Measurements from ENCODE around the gene LRIG1. TPM values are rescaled to one million over a fixed set of nuclear protein-coding genes. Genes with fewer than 3 reads are reported as not detected.

Gene LRIG1
- total RNA-seq, 1 experiment from 2014 or later = 16.0 TPM

- Histone ChIP-seq H3K9me3 (replicated peaks) (no peaks in the 10 kb centered on the region), H3K27ac (no peak overlapping the region), H3K4me1 (replicated peaks) (no peaks in the 10 kb centered on the region), H3K27me3 (replicated peaks) (no peaks in the 10 kb centered on the region), H3K36me3 (no peaks in the 10 kb centered on the region), H3K4me3 (no peak overlapping the region)
- no peak for DNase-seq (ENCODE audit: low read depth in 1 of 2, low spot score in 2 of 2)
These were observed 19.9 kb upstream of the LRIG1 start for GRCh38 chr3:66520724-66521123.

DNA sequence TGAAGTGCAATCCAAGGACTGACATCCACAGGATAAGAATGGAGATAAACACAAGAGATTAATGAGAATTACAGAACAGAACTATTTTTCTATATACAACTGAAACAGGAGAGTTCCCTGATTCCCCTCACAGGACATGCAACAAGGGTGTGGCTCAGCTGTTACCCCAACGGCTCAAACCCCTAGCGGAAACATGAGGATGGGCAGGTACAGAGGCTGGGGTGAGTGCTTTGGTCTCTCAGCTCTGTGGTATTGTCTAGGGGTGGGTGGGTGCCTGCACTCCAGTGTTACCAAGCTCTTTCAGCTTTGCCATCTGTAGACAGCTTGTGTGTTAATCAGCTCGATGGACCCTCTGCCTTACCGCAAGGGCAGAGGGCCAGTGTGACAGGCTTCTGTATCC lies 17.8 kb upstream of the LRIG1 start:
- Histone ChIP-seq H3K27me3 (replicated peaks) (no peaks in the 10 kb centered on the region), H3K4me3 (no peak overlapping the region), H3K9me3 (replicated peaks) (no peaks in the 10 kb centered on the region), H3K36me3 (no peaks in the 10 kb centered on the region), H3K27ac (no peak overlapping the region), H3K4me1 (replicated peaks) (no peaks in the 10 kb centered on the region)
- no peak for DNase-seq (ENCODE audit: low read depth in 1 of 2, low spot score in 2 of 2)

DNA sequence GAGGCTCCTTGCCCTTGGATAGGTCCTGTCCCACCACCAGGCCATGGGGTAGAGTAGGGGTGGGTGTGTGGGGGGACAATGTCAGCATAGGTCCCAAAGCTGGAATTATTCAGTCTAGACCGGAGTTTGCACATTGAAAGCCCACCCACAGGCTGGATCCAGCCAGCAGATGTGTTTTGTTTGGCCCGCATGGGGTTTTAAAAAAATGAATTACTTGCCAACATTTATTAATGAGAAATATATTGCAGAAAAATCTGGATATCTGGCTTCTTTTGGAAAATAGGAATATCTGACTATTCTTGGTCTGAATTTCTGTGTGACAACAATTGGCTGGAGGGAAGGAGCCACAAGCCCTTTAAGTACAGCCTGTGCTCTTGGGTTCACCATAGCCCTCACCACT lies 17.3 kb upstream of the LRIG1 start:
- H3K27ac ChIP-seq = no peak overlapping the region
- H3K9me3 ChIP-seq (replicated peaks) = no peaks in the 10 kb centered on the region
- H3K4me3 ChIP-seq = no peak overlapping the region
- DNase-seq (ENCODE audit: low read depth in 1 of 2, low spot score in 2 of 2) = no peak
- no peaks in the 10 kb centered on the region for H3K27me3 ChIP-seq (replicated peaks)
- H3K4me1 ChIP-seq (replicated peaks) = no peaks in the 10 kb centered on the region
- H3K36me3 ChIP-seq = no peaks in the 10 kb centered on the region

DNA sequence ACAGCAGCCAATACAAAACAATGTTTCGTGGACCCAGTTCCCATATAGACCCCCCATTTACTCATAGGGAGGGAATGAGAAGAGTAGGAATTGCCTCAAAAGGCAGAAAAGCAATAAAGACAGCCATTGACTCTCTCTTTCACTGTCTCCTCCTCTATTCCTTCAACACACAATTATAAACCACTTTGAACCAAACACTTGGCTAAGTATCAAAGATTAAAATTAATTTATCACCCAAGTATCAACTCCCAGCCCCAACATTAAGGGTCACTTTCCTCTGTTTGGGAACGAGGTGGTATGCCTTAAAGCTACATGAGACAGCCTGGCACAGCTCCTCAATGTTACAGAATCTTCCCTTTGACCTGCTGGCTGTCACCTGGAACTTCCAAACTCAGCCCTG lies 16.4 kb upstream of the LRIG1 start:
- H3K27ac ChIP-seq = no peak overlapping the region
- no peaks in the 10 kb centered on the region for H3K4me1 ChIP-seq (replicated peaks)
- H3K27me3 ChIP-seq (replicated peaks) = no peaks in the 10 kb centered on the region
- H3K36me3 ChIP-seq = no peaks in the 10 kb centered on the region
- H3K9me3 ChIP-seq (replicated peaks) = no peaks in the 10 kb centered on the region
- DNase-seq (ENCODE audit: low read depth in 1 of 2, low spot score in 2 of 2) = no peak
- no peak overlapping the region for H3K4me3 ChIP-seq

GRCh38 chr3:66508461-66508860 lies 7.6 kb upstream of the LRIG1 start:
- H3K4me3 ChIP-seq = no peak overlapping the region
- no peaks in the 10 kb centered on the region for H3K36me3 ChIP-seq
- no peaks in the 10 kb centered on the region for H3K27me3 ChIP-seq (replicated peaks)
- H3K27ac ChIP-seq = no peak overlapping the region
- no peaks in the 10 kb centered on the region for H3K4me1 ChIP-seq (replicated peaks)
- no peak for DNase-seq (ENCODE audit: low read depth in 1 of 2, low spot score in 2 of 2)
- H3K9me3 ChIP-seq (replicated peaks) = no peaks in the 10 kb centered on the region

DNA sequence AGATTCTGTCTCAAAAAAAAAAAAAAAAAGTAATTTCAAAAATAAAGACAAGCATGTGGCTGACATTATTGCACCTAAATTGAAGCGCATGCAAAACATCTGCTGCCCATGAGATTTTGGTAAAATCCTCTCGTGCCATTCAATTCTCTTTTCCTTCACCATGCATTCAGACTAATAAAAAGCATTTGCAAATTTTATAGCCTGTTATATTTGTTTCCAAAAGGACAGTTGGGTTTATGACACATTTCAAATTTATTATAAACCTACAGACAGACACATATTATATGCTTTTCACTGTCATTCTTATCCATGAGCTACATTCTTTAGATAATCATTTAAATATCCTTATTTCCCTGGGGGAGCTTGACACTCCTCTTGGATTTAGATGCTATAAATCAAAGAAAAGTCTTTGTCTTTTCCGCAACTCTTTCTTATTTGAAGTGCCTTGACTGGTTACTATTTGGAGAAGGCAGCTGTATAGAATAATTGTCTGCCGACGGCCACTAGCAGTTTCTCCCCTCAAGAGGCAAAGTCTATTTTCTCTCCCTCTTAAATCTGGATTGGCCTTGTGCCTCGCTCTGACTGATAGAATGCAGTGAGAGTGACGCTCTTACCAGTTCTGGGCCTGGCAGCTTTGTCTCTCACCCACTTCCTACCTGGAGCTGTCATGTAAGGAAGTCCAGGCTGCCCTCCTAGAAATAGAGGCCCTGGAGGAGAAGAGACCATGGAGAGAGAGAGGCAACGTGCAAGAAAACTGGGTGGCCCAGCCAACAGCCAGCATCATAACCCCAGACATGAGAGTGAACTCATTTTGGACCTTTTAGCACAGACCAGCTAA lies 6.8 kb upstream of the LRIG1 start:
- no peak for DNase-seq (ENCODE audit: low read depth in 1 of 2, low spot score in 2 of 2)
- no peaks in the 10 kb centered on the region for H3K27me3 ChIP-seq (replicated peaks)
- no peak overlapping the region for H3K4me3 ChIP-seq
- H3K27ac ChIP-seq = no peak overlapping the region
- no peaks in the 10 kb centered on the region for H3K9me3 ChIP-seq (replicated peaks)
- no peaks in the 10 kb centered on the region for H3K36me3 ChIP-seq
- no peaks in the 10 kb centered on the region for H3K4me1 ChIP-seq (replicated peaks)

DNA sequence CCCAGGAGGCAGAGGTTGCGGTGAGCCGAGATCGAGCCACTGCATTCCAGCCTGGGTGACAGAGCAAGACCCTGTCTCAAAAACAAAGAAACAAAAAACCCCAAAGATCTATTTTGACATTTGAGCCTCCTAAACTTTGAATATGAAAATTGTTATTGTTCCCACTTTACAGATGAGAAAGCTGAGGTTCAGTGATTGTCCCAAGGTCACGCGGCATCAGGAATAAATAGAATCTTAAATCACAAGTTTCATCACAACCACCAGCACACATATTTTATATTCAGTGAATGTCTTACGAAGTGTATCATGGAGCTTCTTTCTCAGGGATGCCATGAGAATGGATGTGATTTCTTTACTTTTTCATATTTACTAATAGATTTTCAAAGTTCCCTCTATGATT lies 5.3 kb upstream of the LRIG1 start:
- Histone ChIP-seq H3K27me3 (replicated peaks) (no peaks in the 10 kb centered on the region), H3K4me3 (no peak overlapping the region), H3K4me1 (replicated peaks) (peaks cover 4% of the 10 kb centered on the region), H3K27ac (no peak overlapping the region), H3K9me3 (replicated peaks) (no peaks in the 10 kb centered on the region), H3K36me3 (no peaks in the 10 kb centered on the region)
- DNase-seq (ENCODE audit: low read depth in 1 of 2, low spot score in 2 of 2) = no peak

GRCh38 chr3:66504850-66505641 lies 4.2 kb upstream of the LRIG1 start:
- Histone ChIP-seq H3K27me3 (replicated peaks) (no peaks in the 10 kb centered on the region), H3K4me1 (replicated peaks) (peaks cover 10% of the 10 kb centered on the region), H3K27ac (no peak overlapping the region), H3K4me3 (no peak overlapping the region), H3K36me3 (peaks cover 7% of the 10 kb centered on the region), H3K9me3 (replicated peaks) (0 out of 2 replicates have a peak, but pooled peaks cover 2% of the 10 kb centered on the region)
- no peak for DNase-seq (ENCODE audit: low read depth in 1 of 2, low spot score in 2 of 2)

GRCh38 chr3:66502981-66503380 lies 2.2 kb upstream of the LRIG1 start:
- Histone ChIP-seq H3K4me1 (replicated peaks) (peaks cover 17% of the 10 kb centered on the region), H3K36me3 (peaks cover 9% of the 10 kb centered on the region), H3K4me3 (no peak overlapping the region), H3K27me3 (replicated peaks) (no peaks in the 10 kb centered on the region), H3K9me3 (replicated peaks) (0 out of 2 replicates have a peak, but pooled peaks cover 2% of the 10 kb centered on the region), H3K27ac (no peak overlapping the region)
- no peak for DNase-seq (ENCODE audit: low read depth in 1 of 2, low spot score in 2 of 2)

- Histone ChIP-seq H3K27me3 (replicated peaks) (no peaks in the 10 kb centered on the region), H3K27ac (no peak overlapping the region), H3K4me1 (replicated peaks) (peaks cover 17% of the 10 kb centered on the region), H3K36me3 (peaks cover 9% of the 10 kb centered on the region), H3K4me3 (no peak overlapping the region), H3K9me3 (replicated peaks) (0 out of 2 replicates have a peak, but pooled peaks cover 2% of the 10 kb centered on the region)
- DNase-seq (ENCODE audit: low read depth in 1 of 2, low spot score in 2 of 2) = no peak
These were observed 1.5 kb upstream of the LRIG1 start for GRCh38 chr3:66502245-66502874.

DNA sequence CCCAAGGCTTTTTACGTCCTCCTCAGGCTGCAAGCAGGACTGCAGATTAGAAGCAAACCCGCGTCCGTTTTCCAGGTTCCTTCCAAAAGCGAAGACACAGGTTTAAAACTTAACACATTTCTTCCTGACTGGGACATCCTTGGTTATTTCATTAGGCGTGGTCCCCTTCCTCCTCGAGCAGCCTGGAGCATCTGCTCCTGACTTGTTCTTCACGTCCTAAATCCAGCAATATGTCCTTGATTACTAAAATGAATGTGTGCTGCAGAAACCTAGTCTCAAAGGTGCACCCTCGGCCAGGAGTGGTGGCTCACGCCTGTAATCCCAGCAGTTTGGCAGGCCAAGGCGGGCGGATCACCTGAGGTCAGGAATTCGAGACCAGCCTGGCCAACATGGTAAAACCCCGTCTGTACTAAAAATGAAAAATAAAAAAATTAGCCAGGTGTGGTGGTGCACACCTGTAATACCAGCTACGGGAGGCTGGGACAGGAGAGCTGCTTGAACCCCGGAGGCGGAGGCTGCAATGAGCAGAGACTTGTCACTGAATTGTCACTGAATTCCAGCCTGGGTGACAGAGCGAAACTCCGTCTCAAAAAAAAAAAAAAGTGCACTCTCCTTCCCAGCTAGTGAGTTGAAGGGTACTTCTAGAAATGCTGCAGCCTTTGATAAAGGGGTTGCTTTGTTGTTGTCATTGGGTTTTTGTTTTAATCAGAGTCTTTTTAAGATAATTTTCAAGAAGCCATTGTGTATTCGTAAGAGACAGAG lies 842 bp upstream of the LRIG1 start:
- peaks cover 9% of the 10 kb centered on the region for H3K36me3 ChIP-seq
- H3K27me3 ChIP-seq (replicated peaks) = no peaks in the 10 kb centered on the region
- H3K4me1 ChIP-seq (replicated peaks) = peaks cover 17% of the 10 kb centered on the region
- no peak for DNase-seq (ENCODE audit: low read depth in 1 of 2, low spot score in 2 of 2)
- 0 out of 2 replicates have a peak, but pooled peaks cover 2% of the 10 kb centered on the region for H3K9me3 ChIP-seq (replicated peaks)
- peak overlapping the region; percentile 99 for H3K4me3 ChIP-seq
- no peak overlapping the region for H3K27ac ChIP-seq

DNA sequence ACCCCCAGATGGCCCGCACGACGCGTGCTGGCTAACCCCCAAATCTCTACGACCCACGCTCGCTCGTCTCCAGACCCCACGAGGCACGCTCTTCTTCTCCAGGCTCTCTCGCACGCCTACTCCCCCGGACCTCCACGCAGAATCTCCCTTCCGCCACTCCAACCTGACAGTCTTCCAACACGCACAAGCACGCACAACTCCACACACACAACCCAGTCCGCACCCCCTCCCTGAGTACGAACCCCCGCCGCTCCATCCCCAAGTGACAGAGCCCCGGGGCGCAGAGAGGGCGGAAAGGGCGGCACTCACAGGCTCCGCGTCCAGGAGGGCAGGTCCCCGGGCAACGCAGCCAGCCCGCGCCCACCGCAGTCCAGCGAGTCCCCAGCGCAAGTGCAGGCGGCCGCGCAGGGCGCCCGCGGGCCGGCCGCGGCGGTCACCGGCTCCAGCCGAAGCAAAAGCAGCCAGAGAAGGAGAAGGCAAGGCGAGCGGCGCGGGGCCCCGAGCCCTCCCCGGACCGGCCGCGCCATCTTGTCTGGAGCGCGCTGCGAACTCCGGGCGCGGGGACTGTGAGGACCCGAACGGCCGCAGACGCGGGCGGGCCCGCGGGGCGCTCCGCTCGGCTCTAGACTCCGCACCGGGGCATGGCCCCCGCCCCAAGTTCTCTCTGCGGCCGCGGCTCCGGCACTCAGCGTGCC lies 794 bp downstream of the LRIG1 start:
- H3K4me3 ChIP-seq = peak overlapping the region; percentile 99
- H3K27me3 ChIP-seq (replicated peaks) = no peaks in the 10 kb centered on the region
- 0 out of 2 replicates have a peak, but pooled peaks cover 2% of the 10 kb centered on the region for H3K9me3 ChIP-seq (replicated peaks)
- peak overlapping the region; percentile 54 for H3K27ac ChIP-seq
- peaks cover 9% of the 10 kb centered on the region for H3K36me3 ChIP-seq
- peak; percentile 45 to 48 for DNase-seq (ENCODE audit: low read depth in 1 of 2, low spot score in 2 of 2)
- peaks cover 20% of the 10 kb centered on the region for H3K4me1 ChIP-seq (replicated peaks)

Data from SJSA1 (cell line).